Skin epidermis (tissue), 12 donors: ENCODE data around the gene TRA2A.
"Not testable (repeated sequence)": the region's sequence is repeated elsewhere in the genome, so short reads cannot be mapped to it uniquely, and the experiment has no call there.

Experiments used
- H3K27ac ChIP-seq, 21 experiments: fragments of 200-600 bp; sonication (generic) in 11 of 21; one replicate each; pipeline ENCODE4 v1.5.0; 2020; ENCODE audit warnings: mild to moderate bottlenecking in 3 of 21, inconsistent platforms in 2 of 21, moderate library complexity in 2 of 21
- H3K4me3 ChIP-seq, 7 experiments: fragments of 200-600 bp; sonication (generic) in 2 of 7; one replicate each; pipeline ENCODE4 v1.5.0; 2020; ENCODE audit warnings: inconsistent platforms in 2 of 7, mild to moderate bottlenecking in 2 of 7, moderate library complexity in 1 of 7

TRA2A gene

GRCh38 chr7:23514755-23515154 is 17.0 kb downstream of the TRA2A start:
- Histone ChIP-seq H3K27ac (no peak overlapping the region), H3K4me3 (no peak overlapping the region)

- H3K4me3 ChIP-seq, H3K27ac ChIP-seq: not testable (repeated sequence)
Observed at GRCh38 chr7:23513746-23514145, 18.0 kb downstream of the TRA2A start.

- Histone ChIP-seq H3K27ac (no peak overlapping the region), H3K4me3 (no peak overlapping the region)
Observed at GRCh38 chr7:23494009-23494408, 37.8 kb downstream of the TRA2A start.

- Histone ChIP-seq H3K27ac (no peak overlapping the region), H3K4me3 (no peak overlapping the region)
Observed at GRCh38 chr7:23491502-23491901, 40.3 kb downstream of the TRA2A start.

DNA sequence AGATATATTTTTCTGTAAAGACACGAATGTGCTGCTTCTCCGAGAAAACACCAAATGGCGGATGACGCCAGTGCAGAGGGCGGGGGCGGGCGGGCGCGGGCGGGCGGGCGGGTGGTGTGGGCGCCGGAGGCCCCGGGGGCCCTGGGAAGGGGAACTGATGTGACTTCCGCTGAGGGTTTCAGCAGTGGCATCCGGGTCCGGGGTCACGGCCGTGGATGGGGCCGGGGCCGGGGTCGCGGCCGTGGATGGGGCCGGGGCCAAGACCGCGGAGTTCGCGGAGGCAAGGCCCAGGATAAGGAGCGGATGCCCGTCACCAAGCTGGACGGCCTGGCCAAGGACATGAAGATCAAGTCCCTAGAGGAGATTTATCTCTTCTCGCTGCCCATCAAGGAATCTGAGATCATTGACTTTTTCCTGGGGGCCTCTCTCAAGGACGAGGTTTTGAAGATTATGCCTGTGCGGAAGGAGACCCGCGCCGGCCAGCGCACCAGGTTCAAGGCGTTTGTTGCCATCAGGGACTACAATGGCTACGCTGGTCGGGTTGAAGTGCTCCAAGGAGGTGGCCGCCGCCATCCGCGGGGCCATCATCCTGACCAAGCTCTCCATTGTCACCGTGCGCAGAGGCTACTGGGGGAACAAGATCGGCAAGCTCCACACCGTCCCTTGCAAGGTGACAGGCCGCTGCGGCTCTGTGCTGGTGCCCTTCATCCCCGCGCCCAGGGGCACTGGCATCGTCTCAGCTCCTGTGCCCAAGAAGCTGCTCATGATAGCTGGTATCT is 41.2 kb downstream of the TRA2A start:
- Histone ChIP-seq H3K27ac (peak overlapping the region in 13 of 21 experiments; percentile 8 to 64 (median 48)), H3K4me3 (peak overlapping the region; percentile 26 to 47 (median 37))

- H3K27ac ChIP-seq, H3K4me3 ChIP-seq: not testable (repeated sequence)
Observed at GRCh38 chr7:23488714-23489113, 43.1 kb downstream of the TRA2A start.

GRCh38 chr7:23487670-23488069 is 44.1 kb downstream of the TRA2A start:
- H3K4me3 ChIP-seq = no peak overlapping the region
- H3K27ac ChIP-seq = no peak overlapping the region

- Histone ChIP-seq H3K4me3 (no peak overlapping the region), H3K27ac (no peak overlapping the region)
Observed at GRCh38 chr7:23486002-23486773, 45.6 kb downstream of the TRA2A start.

- Histone ChIP-seq H3K4me3 (no peak overlapping the region), H3K27ac (no peak overlapping the region)
Observed at GRCh38 chr7:23482686-23483085, 49.1 kb downstream of the TRA2A start.

DNA sequence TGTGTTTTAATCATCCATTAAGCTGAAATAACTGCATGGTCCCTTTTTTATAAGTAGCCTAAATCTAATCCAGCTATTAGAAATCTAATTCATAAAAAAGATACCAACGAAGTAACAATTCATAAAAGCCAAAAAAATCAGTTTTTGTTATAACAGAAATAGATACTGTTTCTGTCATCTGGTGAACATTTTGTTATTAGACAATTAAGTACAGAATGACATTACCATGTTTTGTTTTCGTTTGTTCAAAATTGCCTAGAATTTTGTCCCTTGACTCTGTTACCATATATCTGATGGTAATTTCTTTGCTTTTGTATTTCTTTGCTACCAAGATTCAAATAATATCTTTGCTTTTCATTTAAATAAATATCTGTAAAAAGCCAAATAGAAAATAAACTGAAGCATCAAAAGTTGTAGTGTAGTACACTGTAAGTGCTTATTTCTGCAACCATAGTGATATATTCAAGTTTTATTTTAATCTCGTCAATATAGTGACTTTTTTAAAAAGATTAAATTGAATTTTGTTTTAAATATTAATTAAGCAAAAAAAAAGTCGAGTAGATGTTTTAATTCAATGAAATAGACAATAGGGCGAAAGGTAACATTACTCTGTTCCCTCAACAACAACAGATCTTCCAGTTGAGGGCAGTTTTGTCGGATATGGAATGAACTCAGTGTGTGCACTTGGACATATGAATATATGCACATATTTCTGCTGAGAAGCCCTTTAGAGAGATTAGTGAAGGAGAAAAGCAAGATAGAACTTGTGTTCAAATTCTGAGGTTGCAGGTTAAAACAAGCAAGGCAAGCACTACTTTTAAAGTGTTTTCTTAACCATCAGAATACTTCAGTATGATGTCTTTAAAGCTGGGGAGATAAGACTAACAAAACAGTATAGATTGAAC is 53.6 kb downstream of the TRA2A start:
- Histone ChIP-seq H3K4me3 (no peak overlapping the region), H3K27ac (no peak overlapping the region)

- no peak overlapping the region for H3K27ac ChIP-seq
Observed at GRCh38 chr7:23477157-23477499, 54.7 kb downstream of the TRA2A start.

DNA sequence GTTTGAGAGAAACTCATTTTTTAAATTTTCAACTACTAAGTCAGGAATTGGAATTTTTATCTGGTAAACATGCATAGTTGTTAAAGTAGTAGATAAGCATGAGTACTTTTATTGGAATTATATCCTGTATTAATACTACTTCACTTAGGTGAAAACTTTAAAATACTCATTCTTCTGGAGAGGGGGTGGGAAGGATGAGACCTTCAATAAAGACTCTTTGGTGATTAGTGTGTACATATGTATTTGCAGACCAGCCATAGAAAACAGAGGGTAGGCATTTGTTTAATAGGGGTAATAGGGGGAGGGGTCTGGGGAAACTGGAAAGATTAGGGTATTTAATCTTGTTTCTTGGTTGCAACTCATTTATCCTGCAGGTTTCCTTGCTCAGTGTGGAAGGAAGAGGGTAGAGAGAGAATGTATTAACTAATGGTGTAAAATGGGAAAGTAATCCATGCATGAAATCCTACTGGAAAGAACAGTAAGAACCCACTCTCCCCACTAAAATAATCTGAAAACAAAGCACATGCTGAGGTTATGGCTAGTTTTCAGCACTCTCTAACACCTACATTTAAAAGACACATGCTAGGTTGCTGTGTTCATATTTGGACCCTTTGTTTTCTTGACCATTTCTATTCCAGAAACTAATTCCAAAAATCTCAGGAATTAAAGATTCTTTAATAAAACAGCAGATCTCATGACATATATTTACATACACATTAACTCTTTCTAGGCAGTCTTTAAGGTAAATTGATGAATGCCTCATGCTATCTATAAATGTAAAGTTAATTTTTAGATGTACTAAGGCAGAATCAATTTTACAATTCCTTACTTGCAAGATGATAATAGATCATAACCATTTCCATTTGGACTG is 55.3 kb downstream of the TRA2A start:
- Histone ChIP-seq H3K4me3 (no peak overlapping the region), H3K27ac (no peak overlapping the region)

More at GRCh38 chr7:23477157-23477499, 54.7 kb downstream of the TRA2A start:
- no peak overlapping the region for H3K4me3 ChIP-seq

DNA sequence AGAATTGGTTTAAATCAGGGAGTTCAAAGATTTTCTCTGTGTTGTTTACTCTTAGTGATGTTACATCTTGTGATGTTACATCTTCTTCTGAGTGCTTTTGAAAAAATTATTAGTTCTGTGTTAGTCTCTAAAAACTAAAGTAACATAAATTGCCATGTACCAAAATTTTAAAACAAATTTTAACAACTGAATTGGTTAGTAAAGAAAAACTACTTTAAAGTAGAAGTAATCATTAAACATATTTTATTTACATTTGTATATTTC is 56.3 kb downstream of the TRA2A start:
- Histone ChIP-seq H3K4me3 (no peak overlapping the region), H3K27ac (no peak overlapping the region)

GRCh38 chr7:23474829-23475575 is 56.8 kb downstream of the TRA2A start:
- no peak overlapping the region for H3K4me3 ChIP-seq
- no peak overlapping the region for H3K27ac ChIP-seq

DNA sequence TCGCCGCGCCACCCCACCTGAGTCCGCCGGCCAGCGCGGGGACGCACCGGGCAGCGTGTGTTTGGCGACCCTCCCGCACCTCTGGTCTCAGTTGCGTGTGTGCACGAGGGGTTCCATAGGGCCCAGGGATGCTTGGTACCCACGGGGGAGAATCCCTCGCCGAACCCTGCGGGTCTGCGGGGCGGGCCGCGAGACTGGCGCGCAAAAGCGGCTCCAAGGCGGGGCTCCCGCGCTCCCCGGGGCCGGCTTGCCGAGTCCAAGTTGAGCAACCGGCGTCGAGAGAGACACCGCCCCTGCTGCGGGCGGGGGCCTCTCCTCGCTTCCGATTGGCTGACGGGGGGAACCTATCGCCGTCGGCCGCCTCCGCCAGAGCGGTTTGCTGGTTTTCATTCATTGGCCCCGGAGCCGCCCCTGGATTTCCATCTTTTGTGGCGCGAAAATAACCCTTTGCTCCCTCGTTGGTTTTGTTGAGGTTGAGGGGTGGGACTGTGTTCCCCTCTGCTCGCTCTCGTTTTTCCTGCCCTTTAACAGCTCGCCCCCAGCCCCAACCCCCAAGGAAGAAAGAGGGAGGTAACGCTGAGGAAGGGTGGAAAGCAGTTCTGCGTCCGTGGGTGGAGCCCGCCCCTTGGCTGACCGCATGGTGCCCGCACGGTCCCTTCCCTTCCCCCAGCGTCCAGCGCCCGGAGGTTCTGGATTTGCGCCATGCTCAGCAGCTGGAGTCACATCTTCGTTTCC is 57.5 kb downstream of the TRA2A start:
- Histone ChIP-seq H3K4me3 (peak overlapping the region in 4 of 7 experiments; percentile 6 to 26 (median 14)), H3K27ac (no peak overlapping the region)

DNA sequence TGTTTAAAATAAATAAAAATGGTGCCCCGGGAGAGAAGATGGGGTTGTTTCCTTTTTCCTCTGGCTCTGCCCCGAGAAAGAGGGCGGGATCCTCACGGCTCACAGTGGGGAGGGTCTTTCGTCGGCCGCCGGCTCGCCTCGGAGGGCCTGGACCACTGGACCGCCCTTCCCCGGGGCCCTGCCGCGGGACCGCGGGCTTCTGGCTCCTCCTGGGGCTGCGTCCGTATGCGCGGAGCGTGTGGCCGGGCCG is 58.0 kb downstream of the TRA2A start:
- Histone ChIP-seq H3K27ac (no peak overlapping the region), H3K4me3 (peak overlapping the region in 4 of 7 experiments; percentile 6 to 26 (median 14))

DNA sequence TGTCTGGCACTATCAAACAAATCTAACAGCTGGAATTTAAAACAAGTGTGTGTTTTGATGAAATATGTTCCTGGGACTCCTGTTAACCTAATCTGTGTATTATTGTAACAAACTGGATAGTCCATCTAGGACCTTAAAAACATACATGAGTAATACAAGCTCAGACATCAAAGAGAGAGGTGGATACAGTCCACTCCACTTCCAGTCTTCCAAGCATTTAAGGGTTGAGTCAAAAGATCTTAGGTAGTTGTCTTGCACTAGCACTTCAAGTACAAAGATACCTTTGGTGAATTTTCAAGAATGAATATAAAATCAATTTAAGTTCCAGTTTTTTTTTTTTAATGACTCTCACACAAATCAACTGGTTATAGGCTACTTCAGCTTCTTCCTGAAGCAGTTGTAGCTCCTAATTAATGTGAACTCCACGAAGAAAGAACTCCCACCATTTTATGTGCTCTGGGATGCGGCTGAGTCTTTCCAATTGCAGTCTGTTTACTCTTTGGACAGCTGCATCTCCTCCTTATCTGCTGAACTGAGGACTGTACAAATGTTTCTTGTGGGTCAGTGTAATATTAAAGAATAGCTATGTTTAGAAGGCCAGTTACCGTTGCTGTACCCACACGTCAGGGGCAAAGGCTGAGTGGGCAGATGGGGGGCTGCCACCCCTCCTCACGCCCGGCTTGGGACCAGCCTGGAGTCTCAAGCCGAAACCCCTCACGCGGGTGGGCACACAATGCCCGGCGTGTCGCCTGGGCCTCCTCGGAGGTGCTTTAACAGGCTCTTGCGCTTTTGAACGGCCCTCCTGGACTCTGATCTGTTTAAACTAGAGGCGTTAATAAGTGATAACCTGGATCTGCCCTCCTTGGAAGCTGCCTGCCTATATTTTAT is 58.6 kb downstream of the TRA2A start:
- Histone ChIP-seq H3K4me3 (no peak overlapping the region), H3K27ac (no peak overlapping the region)

- Histone ChIP-seq H3K27ac (no peak overlapping the region), H3K4me3 (no peak overlapping the region)
Observed at GRCh38 chr7:23472556-23472955, 59.2 kb downstream of the TRA2A start.
